HepG2 (cell line): ENCODE data around the gene HIRA. TPM values are rescaled to one million over a fixed set of nuclear protein-coding genes. Genes with fewer than 3 reads are reported as not detected.

ENCODE experiments used
- ARID2 ChIP-seq: sonication (generic); formaldehyde crosslinking; IDR thresholded peaks from 2 replicates; pipeline ENCODE4 v1.8.1; 2022; ENCODE audit warnings: mild to moderate bottlenecking, missing genetic modification reagents, borderline replicate concordance
- ATF1 ChIP-seq: IDR thresholded peaks from 2 replicates; pipeline ENCODE4 v1.6.1; 2016; ENCODE audit warnings: mild to moderate bottlenecking, control low read depth
- EEA1 ChIP-seq: sonication (generic); formaldehyde crosslinking; IDR thresholded peaks from 2 replicates; pipeline ENCODE4 v1.5.1; 2020; ENCODE audit warnings: mild to moderate bottlenecking, missing genetic modification reagents, borderline replicate concordance
- EP300 ChIP-seq, 3 experiments: sonication (generic) in 1 of 3; formaldehyde crosslinking in 1 of 3; IDR thresholded peaks; 2 replicates each; pipeline versions ENCODE4 v1.5.1 to v1.6.1; 2011 to 2020; ENCODE audit warnings: low read depth in 2 of 3, low read length in 2 of 3, borderline replicate concordance in 1 of 3, improper control_type of control experiment in 1 of 3, mild to moderate bottlenecking in 1 of 3, missing genetic modification reagents in 1 of 3, moderate library complexity in 1 of 3
- HDAC1 ChIP-seq: sonication (generic); formaldehyde crosslinking; IDR thresholded peaks from 2 replicates; pipeline ENCODE4 v1.5.1; 2020; ENCODE audit warnings: mild to moderate bottlenecking, missing genetic modification reagents
- IRF2 ChIP-seq: IDR thresholded peaks from 2 replicates; pipeline ENCODE4 v1.6.1; 2018; ENCODE audit warnings: missing genetic modification reagents, missing compliant biosample characterization
- KAT8 ChIP-seq: IDR thresholded peaks from 2 replicates; pipeline ENCODE4 v1.6.1; 2016; ENCODE audit warnings: missing genetic modification reagents, missing compliant biosample characterization
- KLF12 ChIP-seq: sonication (generic); formaldehyde crosslinking; IDR thresholded peaks from 2 replicates; pipeline ENCODE4 v1.4.0; 2020; ENCODE audit warnings: missing genetic modification reagents, borderline replicate concordance
- MXI1 ChIP-seq: IDR thresholded peaks from 3 replicates; pipeline ENCODE4 v1.6.1; 2012; ENCODE audit warnings: low read depth, low read length, inconsistent platforms, borderline replicate concordance
- NR2C2 ChIP-seq: sonication (generic); formaldehyde crosslinking; IDR thresholded peaks from 2 replicates; pipeline ENCODE4 v1.4.0; 2020; ENCODE audit warnings: missing genetic modification reagents, mild to moderate bottlenecking, moderate library complexity, borderline replicate concordance
- NRL ChIP-seq: sonication (generic); formaldehyde crosslinking; IDR thresholded peaks from 2 replicates; pipeline ENCODE4 v1.5.0; 2020; ENCODE audit warnings: missing genetic modification reagents, mild to moderate bottlenecking, moderate library complexity, borderline replicate concordance
- RARA ChIP-seq: IDR thresholded peaks from 2 replicates; pipeline ENCODE4 v1.6.1; 2016; ENCODE audit warnings: missing genetic modification reagents, missing compliant biosample characterization
- SIN3A ChIP-seq: IDR thresholded peaks from 2 replicates; pipeline ENCODE4 v1.6.1; 2011; ENCODE audit warnings: low read depth, mild to moderate bottlenecking, control low read depth, low read length, borderline replicate concordance
- TSC22D2 ChIP-seq: sonication (generic); formaldehyde crosslinking; IDR thresholded peaks from 2 replicates; pipeline ENCODE4 v1.5.1; 2020; ENCODE audit warnings: missing genetic modification reagents, mild to moderate bottlenecking, borderline replicate concordance
- ZNF605 ChIP-seq: sonication (generic); formaldehyde crosslinking; IDR thresholded peaks from 2 replicates; pipeline ENCODE4 v1.8.0; 2022; ENCODE audit warnings: mild to moderate bottlenecking, missing genetic modification reagents
- ZZZ3 ChIP-seq: sonication (generic); formaldehyde crosslinking; IDR thresholded peaks from 2 replicates; pipeline ENCODE4 v1.4.0; 2020; ENCODE audit warnings: missing genetic modification reagents, mild to moderate bottlenecking, borderline replicate concordance
- polyA plus RNA-seq, 8 experiments: library from polyadenylated mRNA; depleted of rRNA in 3 of 8; stranded (reverse) in 7 of 8; unstranded in 1 of 8; fragments of >200 nt; fragmentation: Illumina TruSeq in 4 of 8; extraction: Trizol in 4 of 8; gene quantifications; 2 replicates each; pipeline versions ENCODE4 v1.2.1 to v1.2.3, GENCODE V29; 2011 to 2016; ENCODE audit warnings: low read depth in 4 of 8, missing spikeins in 1 of 8, mixed read lengths in 1 of 8; ENCODE audit not compliant: insufficient read depth in 1 of 8
- total RNA-seq, 5 experiments: library from RNA; depleted of rRNA; stranded (reverse); fragments of >200 nt; fragmentation: Illumina TruSeq; extraction: Trizol; gene quantifications; 2 replicates each; pipeline ENCODE4 v1.2.3, GENCODE V29; 2016; ENCODE audit warnings: low read depth in 1 of 5
- TF ChIP-seq, protein P1 (sequence below): sonication (generic); formaldehyde crosslinking; IDR thresholded peaks from 2 replicates; pipeline ENCODE4 v1.8.0; 2022; ENCODE audit warnings: missing genetic modification reagents, low read depth, mild to moderate bottlenecking, borderline replicate concordance
- TF ChIP-seq, protein P2 (sequence below): sonication (generic); formaldehyde crosslinking; IDR thresholded peaks from 2 replicates; pipeline ENCODE4 v1.4.0; 2020; ENCODE audit warnings: missing genetic modification reagents
- TF ChIP-seq, protein P3 (sequence below): sonication (generic); formaldehyde crosslinking; IDR thresholded peaks from 2 replicates; pipeline ENCODE4 v1.5.0; 2020; ENCODE audit warnings: mild to moderate bottlenecking, missing genetic modification reagents, borderline replicate concordance

Gene HIRA
- total and polyA plus RNA-seq, 2 of the 13 experiments (the other 11 are each of a cell fraction or from before 2014, with no cell fraction given) = 21.5 to 29.2 TPM

DNA sequence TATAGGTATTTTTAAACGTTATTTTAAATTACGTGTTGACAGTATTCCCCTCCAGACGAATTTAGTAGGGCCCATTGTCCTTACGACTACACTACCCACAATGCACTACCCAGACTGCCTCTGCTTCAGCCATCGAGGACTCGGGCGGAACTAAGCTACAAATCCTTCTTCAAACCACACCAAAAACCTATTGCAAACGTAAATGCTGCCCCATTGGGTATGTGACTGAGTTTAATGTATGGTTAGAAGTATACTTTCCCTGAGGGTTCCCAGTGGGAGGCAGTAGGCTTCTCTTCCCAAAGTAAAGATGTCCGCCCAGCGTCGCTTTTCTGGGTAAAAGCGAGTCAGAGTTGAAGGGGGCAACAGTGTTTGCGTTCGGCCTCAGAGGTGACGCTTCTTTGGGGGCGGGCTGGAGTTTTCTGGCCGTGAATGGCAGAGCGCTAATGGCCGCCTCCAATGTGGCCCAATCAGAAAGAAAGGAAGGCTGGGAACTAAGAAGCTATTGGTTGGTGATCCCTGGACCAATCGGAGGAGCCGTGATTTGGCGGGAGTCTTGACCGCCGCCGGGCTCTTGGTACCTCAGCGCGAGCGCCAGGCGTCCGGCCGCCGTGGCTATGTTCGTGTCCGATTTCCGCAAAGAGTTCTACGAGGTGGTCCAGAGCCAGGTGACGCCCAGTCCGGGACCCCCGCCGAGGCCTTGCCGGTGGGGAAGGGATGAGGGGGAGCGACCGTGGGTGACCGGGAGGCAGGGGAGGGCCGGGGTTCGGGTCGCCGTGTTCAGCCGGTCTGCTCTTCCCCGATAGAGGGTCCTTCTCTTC, 48.0 kb upstream of the HIRA start, which contains the start of gene CDC45 (continued):
- TF ChIP-seq, protein P1, sequence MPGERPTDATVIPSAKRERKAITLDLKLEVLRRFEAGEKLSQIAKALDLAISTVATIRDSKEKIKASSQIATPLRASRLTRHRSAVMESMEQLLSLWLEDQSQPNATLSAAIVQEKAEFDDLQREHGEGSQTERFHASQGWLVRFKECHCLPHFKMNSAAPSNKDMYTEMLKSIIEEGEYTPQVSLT = no peak
- TF ChIP-seq KLF12 (peak; percentile 36; the same call in 1 of the 2 replicates), EP300 (IDR thresholded peaks at IDR 0.05; ENCODE audit: low read depth in 2 of 2, low read length in 2 of 2) (0 out of 4 replicates have a peak, but pooled peaks of 1 of the 2 experiments have one; percentile 8), EP300 (CRISPR knock-in tag; IDR thresholded peaks at IDR 0.05; ENCODE audit: borderline replicate concordance) (no peak), TSC22D2 (CRISPR knock-in tag) (no peak), RARA (peak; percentile 32), NRL (peak; percentile 46; the same call in 1 of the 2 replicates), KAT8 (CRISPR knock-in tag) (peak; percentile 73), ATF1 (CRISPR knock-in tag) (peak; percentile 95), IRF2 (CRISPR knock-in tag) (peak; percentile 68), HDAC1 (CRISPR knock-in tag) (peak; percentile 96), ZZZ3 (CRISPR knock-in tag) (peak; percentile 63; the same call in 1 of the 2 replicates), ZNF605 (CRISPR knock-in tag) (peak; percentile 56; the same call in 1 of the 2 replicates), ARID2 (CRISPR knock-in tag) (peak; percentile 50; the same call in 1 of the 2 replicates), EEA1 (CRISPR knock-in tag) (0 out of 2 replicates have a peak, but pooled peaks have one; percentile 6), MXI1 (peak; percentile 92), NR2C2 (CRISPR knock-in tag) (peak; percentile 98), SIN3A (peak; percentile 97)
- TF ChIP-seq, protein P2, sequence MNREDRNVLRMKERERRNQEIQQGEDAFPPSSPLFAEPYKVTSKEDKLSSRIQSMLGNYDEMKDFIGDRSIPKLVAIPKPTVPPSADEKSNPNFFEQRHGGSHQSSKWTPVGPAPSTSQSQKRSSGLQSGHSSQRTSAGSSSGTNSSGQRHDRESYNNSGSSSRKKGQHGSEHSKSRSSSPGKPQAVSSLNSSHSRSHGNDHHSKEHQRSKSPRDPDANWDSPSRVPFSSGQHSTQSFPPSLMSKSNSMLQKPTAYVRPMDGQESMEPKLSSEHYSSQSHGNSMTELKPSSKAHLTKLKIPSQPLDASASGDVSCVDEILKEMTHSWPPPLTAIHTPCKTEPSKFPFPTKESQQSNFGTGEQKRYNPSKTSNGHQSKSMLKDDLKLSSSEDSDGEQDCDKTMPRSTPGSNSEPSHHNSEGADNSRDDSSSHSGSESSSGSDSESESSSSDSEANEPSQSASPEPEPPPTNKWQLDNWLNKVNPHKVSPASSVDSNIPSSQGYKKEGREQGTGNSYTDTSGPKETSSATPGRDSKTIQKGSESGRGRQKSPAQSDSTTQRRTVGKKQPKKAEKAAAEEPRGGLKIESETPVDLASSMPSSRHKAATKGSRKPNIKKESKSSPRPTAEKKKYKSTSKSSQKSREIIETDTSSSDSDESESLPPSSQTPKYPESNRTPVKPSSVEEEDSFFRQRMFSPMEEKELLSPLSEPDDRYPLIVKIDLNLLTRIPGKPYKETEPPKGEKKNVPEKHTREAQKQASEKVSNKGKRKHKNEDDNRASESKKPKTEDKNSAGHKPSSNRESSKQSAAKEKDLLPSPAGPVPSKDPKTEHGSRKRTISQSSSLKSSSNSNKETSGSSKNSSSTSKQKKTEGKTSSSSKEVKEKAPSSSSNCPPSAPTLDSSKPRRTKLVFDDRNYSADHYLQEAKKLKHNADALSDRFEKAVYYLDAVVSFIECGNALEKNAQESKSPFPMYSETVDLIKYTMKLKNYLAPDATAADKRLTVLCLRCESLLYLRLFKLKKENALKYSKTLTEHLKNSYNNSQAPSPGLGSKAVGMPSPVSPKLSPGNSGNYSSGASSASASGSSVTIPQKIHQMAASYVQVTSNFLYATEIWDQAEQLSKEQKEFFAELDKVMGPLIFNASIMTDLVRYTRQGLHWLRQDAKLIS (CRISPR knock-in tag) = no peak
- TF ChIP-seq, protein P3, sequence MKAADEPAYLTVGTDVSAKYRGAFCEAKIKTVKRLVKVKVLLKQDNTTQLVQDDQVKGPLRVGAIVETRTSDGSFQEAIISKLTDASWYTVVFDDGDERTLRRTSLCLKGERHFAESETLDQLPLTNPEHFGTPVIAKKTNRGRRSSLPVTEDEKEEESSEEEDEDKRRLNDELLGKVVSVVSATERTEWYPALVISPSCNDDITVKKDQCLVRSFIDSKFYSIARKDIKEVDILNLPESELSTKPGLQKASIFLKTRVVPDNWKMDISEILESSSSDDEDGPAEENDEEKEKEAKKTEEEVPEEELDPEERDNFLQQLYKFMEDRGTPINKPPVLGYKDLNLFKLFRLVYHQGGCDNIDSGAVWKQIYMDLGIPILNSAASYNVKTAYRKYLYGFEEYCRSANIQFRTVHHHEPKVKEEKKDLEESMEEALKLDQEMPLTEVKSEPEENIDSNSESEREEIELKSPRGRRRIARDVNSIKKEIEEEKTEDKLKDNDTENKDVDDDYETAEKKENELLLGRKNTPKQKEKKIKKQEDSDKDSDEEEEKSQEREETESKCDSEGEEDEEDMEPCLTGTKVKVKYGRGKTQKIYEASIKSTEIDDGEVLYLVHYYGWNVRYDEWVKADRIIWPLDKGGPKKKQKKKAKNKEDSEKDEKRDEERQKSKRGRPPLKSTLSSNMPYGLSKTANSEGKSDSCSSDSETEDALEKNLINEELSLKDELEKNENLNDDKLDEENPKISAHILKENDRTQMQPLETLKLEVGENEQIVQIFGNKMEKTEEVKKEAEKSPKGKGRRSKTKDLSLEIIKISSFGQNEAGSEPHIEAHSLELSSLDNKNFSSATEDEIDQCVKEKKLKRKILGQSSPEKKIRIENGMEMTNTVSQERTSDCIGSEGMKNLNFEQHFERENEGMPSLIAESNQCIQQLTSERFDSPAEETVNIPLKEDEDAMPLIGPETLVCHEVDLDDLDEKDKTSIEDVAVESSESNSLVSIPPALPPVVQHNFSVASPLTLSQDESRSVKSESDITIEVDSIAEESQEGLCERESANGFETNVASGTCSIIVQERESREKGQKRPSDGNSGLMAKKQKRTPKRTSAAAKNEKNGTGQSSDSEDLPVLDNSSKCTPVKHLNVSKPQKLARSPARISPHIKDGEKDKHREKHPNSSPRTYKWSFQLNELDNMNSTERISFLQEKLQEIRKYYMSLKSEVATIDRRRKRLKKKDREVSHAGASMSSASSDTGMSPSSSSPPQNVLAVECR (CRISPR knock-in tag) = peak; percentile 97
